DMS79 treated with DMSO at 0.1 percent for 48 hours (cell line): ENCODE data around the gene ZIK1.

Experiments used
- DNase-seq: peaks from one replicate; lab custom pipeline; 2025; lab: John Stamatoyannopoulos, UW

The ZIK1 gene

GRCh38 chr19:57611113-57611512 is 27.2 kb downstream of the ZIK1 start:
- no peak for DNase-seq

DNA sequence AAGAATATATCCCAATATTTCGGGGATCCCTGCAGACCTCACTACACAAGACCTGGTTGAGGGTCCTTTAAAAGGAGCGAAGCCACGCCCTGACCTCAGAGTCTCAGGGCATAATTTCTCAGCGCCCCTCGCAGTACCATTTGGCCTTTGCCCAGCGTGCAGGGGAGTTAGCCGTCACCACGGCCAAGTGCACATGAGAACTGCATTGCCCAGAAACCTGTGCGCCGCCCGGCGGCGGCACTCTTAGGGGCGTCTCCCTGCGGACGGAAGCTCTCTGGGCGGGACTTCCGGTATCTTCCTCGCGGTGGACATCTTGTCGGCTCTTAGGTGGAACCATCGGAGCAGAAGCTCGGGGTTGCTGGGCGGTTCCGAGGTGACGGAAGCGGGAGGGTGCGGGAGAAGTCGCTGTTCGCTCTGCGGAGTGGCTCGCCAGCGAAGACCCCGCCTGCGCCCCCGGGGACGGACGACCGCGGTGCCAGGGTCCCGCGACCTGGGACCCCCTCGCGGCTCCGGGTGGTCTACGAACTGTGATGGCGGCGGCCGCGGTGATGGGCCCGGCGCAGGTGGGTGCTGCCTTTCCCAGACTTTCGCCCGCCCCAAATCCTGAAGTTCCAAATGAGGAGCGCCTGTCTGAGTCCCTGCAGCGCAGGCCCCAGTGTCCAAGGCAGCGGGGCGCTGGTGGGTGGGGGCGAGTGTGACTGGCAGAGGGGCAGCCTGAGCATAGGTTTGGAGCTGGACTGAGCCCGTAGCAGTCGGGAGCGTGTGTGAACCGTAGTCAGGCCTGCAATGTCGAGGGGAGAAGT is 30.2 kb downstream of the ZIK1 start, which contains the start of gene ZNF134:
TSS of gene ZNF134 (plus strand) at position 302 of the 803 bp plus-strand sequence. CDS start 5,227 bp downstream, outside the sequence.
- DNase-seq, result peak; percentile 81

DNA sequence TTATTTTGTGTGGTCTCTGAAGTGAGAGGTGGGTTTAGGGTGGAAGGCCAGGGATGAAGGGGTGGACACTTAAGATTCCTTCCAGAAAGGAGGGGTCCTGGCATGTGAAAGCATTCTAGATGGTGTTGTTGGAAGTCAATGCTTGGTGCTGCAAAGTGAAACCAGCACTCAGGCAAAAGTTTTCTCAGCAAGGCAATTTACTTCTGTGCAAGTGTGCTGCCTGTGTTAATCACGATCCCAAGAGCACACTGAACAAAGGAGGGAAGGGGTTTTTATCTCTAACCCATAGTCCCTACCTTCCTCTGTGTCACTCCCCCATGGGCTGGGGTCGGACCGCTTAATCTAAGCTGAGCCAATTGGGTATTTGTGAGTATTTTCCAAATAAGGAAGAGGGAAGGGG is 31.4 kb downstream of the ZIK1 start:
- no peak for DNase-seq

- no peak for DNase-seq
Observed at GRCh38 chr19:57620673-57621348, 36.9 kb downstream of the ZIK1 start.

- no peak for DNase-seq
Observed at GRCh38 chr19:57623091-57623490, 39.1 kb downstream of the ZIK1 start.

GRCh38 chr19:57632987-57633831 is 49.3 kb downstream of the ZIK1 start, which contains the start of gene ZNF211:
TSS of gene ZNF211 (plus strand) at chr19:57633168. CDS start at chr19:57633347, 179 bp downstream.
- peak; percentile 93 for DNase-seq

- DNase-seq, result no peak
Observed at GRCh38 chr19:57633832-57634131, 49.8 kb downstream of the ZIK1 start.

GRCh38 chr19:57637379-57637778 is 53.4 kb downstream of the ZIK1 start:
- DNase-seq, result no peak

DNA sequence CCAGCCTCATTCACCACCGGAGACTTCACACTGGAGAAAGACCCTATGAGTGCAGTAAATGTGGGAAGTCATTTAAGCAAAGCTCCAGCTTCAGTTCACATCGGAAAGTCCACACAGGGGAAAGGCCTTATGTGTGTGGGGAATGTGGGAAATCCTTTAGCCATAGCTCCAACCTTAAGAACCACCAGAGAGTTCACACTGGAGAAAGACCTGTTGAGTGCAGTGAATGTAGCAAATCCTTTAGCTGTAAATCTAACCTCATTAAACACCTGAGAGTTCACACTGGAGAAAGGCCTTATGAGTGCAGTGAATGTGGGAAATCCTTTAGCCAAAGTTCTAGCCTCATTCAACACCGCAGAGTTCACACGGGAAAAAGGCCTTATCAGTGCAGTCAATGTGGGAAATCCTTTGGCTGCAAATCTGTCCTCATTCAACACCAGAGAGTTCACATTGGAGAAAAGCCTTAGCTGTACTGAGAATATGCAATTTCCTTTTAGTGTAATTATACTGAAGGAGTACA is 57.8 kb downstream of the ZIK1 start:
- no peak for DNase-seq

- peak; percentile 60 for DNase-seq
Observed at GRCh38 chr19:57642396-57643046, 58.6 kb downstream of the ZIK1 start.
